Mesothelial cell of epicardium (in vitro differentiated cells): ENCODE results near the gene KCNN1. TPM values are rescaled to one million over a fixed set of nuclear protein-coding genes. Genes with fewer than 3 reads are reported as not detected.
"Not testable (repeated sequence)": the region's sequence is repeated elsewhere in the genome, so short reads cannot be mapped to it uniquely, and the experiment has no call there.

Experiments used
- DNase-seq, 2 experiments: peaks; one replicate each; pipeline ENCODE4 v3.0.0; 2021; ENCODE audit warnings: low spot score in 2 of 2; ENCODE audit not compliant: unreplicated experiment in 2 of 2
- H3K27ac Mint-ChIP-seq: 2 replicates; pipeline ENCODE4 v1.8.0; 2021; ENCODE audit warnings: mixed read lengths
- H3K27me3 Mint-ChIP-seq: 2 replicates; pipeline ENCODE4 v1.8.0; 2021; ENCODE audit warnings: low read depth, mixed read lengths
- H3K36me3 Mint-ChIP-seq: 2 replicates; pipeline ENCODE4 v1.8.0; 2021; ENCODE audit warnings: mixed read lengths
- H3K4me1 Mint-ChIP-seq: 2 replicates; pipeline ENCODE4 v1.8.0; 2021; ENCODE audit warnings: mixed read lengths
- H3K4me3 Mint-ChIP-seq: 2 replicates; pipeline ENCODE4 v1.8.0; 2021; ENCODE audit warnings: mild to moderate bottlenecking, moderate library complexity, mixed read lengths
- H3K9me3 Mint-ChIP-seq: 2 replicates; pipeline ENCODE4 v1.8.0; 2021; ENCODE audit warnings: mixed read lengths
- total RNA-seq: library from RNA; stranded (reverse); gene quantifications from 3 replicates; pipeline ENCODE4 v1.2.1, GENCODE V29; 2021
- TF ChIP-seq, protein P1 (sequence below): fragments of 200-600 bp; sonication (generic); IDR thresholded peaks from one replicate; pipeline ENCODE4 v1.5.0; 2021; ENCODE audit warnings: antibody characterized with exemption; ENCODE audit not compliant: unreplicated experiment

KCNN1 gene
- total RNA-seq, 1 donor from 2014 or later, result 20.3 TPM

GRCh38 chr19:18020212-18021085, 53.5 kb downstream of the KCNN1 start:
- Mint-ChIP-seq H3K36me3 (no peaks in the 10 kb centered on the region), H3K27ac (no peak overlapping the region), H3K27me3 (no peaks in the 10 kb centered on the region), H3K4me1 (peaks cover 3% of the 10 kb centered on the region), H3K9me3 (no peaks in the 10 kb centered on the region), H3K4me3 (no peak overlapping the region)
- TF ChIP-seq, protein P1, sequence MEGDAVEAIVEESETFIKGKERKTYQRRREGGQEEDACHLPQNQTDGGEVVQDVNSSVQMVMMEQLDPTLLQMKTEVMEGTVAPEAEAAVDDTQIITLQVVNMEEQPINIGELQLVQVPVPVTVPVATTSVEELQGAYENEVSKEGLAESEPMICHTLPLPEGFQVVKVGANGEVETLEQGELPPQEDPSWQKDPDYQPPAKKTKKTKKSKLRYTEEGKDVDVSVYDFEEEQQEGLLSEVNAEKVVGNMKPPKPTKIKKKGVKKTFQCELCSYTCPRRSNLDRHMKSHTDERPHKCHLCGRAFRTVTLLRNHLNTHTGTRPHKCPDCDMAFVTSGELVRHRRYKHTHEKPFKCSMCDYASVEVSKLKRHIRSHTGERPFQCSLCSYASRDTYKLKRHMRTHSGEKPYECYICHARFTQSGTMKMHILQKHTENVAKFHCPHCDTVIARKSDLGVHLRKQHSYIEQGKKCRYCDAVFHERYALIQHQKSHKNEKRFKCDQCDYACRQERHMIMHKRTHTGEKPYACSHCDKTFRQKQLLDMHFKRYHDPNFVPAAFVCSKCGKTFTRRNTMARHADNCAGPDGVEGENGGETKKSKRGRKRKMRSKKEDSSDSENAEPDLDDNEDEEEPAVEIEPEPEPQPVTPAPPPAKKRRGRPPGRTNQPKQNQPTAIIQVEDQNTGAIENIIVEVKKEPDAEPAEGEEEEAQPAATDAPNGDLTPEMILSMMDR, result no peak
- DNase-seq, result no peak

GRCh38 chr19:18021121-18021755, 54.3 kb downstream of the KCNN1 start:
- H3K9me3 Mint-ChIP-seq, result no peaks in the 10 kb centered on the region
- TF ChIP-seq, protein P1, result no peak
- no peaks in the 10 kb centered on the region for H3K27me3 Mint-ChIP-seq
- H3K27ac Mint-ChIP-seq, result peak overlapping the region; percentile 59
- H3K36me3 Mint-ChIP-seq, result no peaks in the 10 kb centered on the region
- DNase-seq, result no peak
- H3K4me1 Mint-ChIP-seq, result peaks cover 3% of the 10 kb centered on the region
- no peak overlapping the region for H3K4me3 Mint-ChIP-seq

- no peak overlapping the region for H3K27ac Mint-ChIP-seq
- H3K9me3 Mint-ChIP-seq, result no peaks in the 10 kb centered on the region
- no peak for DNase-seq
- TF ChIP-seq, protein P1, result no peak
- no peak overlapping the region for H3K4me3 Mint-ChIP-seq
- no peaks in the 10 kb centered on the region for H3K36me3 Mint-ChIP-seq
- peaks cover 4% of the 10 kb centered on the region for H3K27me3 Mint-ChIP-seq
- H3K4me1 Mint-ChIP-seq, result peaks cover 3% of the 10 kb centered on the region
These were observed 56.8 kb downstream of the KCNN1 start for GRCh38 chr19:18023622-18024251.

DNA sequence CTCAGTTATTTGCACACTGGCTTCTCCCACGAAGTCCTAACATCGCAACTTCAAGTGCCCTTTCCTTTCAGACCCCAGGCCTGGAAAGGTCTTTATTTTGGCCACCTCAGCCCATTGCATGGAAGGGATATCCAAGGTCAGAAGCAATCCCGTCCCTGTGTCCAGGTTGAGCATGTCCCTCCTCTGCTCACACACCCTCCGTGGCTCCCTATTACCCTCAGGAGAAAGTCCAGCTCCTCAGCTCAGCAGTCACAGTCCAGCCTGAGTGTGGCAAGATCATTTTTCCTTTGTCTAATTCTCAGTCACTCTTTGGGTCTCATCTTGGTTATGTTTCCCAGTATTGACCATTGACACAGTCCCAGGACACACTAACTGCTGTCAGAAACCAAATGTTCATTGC, 60.2 kb downstream of the KCNN1 start:
- H3K27ac Mint-ChIP-seq, result no peak overlapping the region

GRCh38 chr19:18029617-18030338, 62.9 kb downstream of the KCNN1 start:
- Mint-ChIP-seq H3K4me1 (no peaks in the 10 kb centered on the region), H3K27me3 (peaks cover 14% of the 10 kb centered on the region), H3K4me3 (no peak overlapping the region), H3K9me3 (no peaks in the 10 kb centered on the region), H3K27ac (no peak overlapping the region), H3K36me3 (no peaks in the 10 kb centered on the region)
- TF ChIP-seq, protein P1, result no peak
- DNase-seq, result no peak

More for the DNA sequence above, 60.2 kb downstream of the KCNN1 start:
- H3K4me3 Mint-ChIP-seq, result no peak overlapping the region
- H3K36me3 Mint-ChIP-seq, result no peaks in the 10 kb centered on the region
- DNase-seq, result no peak
- no peaks in the 10 kb centered on the region for H3K9me3 Mint-ChIP-seq
- H3K4me1 Mint-ChIP-seq, result no peaks in the 10 kb centered on the region
- H3K27me3 Mint-ChIP-seq, result peaks cover 10% of the 10 kb centered on the region
- TF ChIP-seq, protein P1, result no peak

GRCh38 chr19:18031401-18031800, 64.5 kb downstream of the KCNN1 start:
- H3K36me3 Mint-ChIP-seq, H3K4me3 Mint-ChIP-seq, H3K9me3 Mint-ChIP-seq, H3K4me1 Mint-ChIP-seq, DNase-seq, H3K27ac Mint-ChIP-seq: not testable (repeated sequence)
- peaks cover 14% of the 10 kb centered on the region for H3K27me3 Mint-ChIP-seq

DNA sequence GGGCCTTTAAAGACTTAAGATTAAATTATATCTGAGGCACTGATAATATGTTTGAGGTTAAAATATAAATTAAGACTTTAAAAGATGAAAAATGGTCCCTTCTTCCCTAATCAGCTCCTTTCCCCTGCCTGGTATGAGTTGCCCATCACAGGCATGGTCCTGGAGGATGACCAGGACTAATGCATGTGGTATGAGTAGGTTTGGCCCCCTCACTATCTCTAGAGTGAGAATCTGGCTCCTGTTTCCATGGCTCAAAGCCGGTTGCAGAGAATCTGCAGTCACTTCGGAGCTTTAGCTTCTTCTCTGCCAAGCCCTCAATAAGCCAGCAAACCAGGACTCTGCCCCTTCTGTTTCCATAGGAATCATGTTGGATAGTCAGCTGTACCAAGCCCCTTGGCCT, 65.2 kb downstream of the KCNN1 start:
- H3K9me3 Mint-ChIP-seq, DNase-seq, H3K27ac Mint-ChIP-seq, H3K4me3 Mint-ChIP-seq, H3K4me1 Mint-ChIP-seq, H3K36me3 Mint-ChIP-seq: not testable (repeated sequence)
- peaks cover 14% of the 10 kb centered on the region for H3K27me3 Mint-ChIP-seq
